ENCODE measurements around the gene RNF138. TPM values are rescaled to one million over a fixed set of nuclear protein-coding genes. Genes with fewer than 3 reads are reported as not detected.

RNF138 gene
- total and polyA plus RNA-seq, 2 of the 13 experiments (the other 11 are each of a cell fraction or from before 2014, with no cell fraction given): 14.6 to 33.6 TPM

DNA sequence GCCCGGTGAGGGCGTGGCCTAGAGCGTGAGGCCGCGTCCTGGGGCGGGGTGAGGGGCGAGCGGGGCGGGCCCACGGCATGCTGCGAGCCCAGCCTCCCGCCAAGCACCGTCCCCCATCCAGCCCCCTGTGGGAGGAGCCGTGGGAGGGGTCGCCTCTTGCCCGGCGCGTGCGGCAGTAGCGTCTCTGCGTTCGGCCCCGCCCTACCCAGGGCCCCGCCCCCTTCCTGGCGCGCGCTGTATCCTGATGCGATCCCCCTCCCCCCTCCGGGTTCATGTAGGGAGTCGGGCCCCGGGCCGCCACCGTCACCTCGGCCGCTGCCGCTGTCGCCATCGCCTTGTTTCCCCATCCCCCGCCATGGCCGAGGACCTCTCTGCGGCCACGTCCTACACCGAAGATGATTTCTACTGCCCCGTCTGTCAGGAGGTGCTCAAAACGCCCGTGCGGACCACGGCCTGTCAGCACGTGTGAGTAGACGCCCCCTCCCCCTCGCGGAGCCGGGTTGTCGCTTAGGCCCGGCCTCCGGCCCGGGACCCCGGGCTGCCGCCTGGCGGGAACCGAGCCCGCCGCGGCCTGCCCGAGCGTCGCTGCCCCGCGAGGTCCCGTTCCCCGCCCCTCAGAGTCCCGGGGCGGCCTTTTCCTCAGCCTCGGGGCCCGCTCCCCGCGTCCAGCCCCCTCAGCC is 888 bp downstream of the RNF138 start (continued):
- TF ChIP-seq, protein P1, sequence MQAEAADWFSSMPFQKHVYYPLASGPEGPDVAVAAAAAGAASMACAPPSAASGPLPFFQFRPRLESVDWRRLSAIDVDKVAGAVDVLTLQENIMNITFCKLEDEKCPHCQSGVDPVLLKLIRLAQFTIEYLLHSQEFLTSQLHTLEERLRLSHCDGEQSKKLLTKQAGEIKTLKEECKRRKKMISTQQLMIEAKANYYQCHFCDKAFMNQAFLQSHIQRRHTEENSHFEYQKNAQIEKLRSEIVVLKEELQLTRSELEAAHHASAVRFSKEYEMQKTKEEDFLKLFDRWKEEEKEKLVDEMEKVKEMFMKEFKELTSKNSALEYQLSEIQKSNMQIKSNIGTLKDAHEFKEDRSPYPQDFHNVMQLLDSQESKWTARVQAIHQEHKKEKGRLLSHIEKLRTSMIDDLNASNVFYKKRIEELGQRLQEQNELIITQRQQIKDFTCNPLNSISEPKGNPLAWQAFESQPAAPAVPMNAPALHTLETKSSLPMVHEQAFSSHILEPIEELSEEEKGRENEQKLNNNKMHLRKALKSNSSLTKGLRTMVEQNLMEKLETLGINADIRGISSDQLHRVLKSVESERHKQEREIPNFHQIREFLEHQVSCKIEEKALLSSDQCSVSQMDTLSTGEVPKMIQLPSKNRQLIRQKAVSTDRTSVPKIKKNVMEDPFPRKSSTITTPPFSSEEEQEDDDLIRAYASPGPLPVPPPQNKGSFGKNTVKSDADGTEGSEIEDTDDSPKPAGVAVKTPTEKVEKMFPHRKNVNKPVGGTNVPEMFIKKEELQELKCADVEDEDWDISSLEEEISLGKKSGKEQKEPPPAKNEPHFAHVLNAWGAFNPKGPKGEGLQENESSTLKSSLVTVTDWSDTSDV (CRISPR knock-in tag; IDR thresholded peaks at IDR 0.05): no peak
- TF ChIP-seq, protein P2, sequence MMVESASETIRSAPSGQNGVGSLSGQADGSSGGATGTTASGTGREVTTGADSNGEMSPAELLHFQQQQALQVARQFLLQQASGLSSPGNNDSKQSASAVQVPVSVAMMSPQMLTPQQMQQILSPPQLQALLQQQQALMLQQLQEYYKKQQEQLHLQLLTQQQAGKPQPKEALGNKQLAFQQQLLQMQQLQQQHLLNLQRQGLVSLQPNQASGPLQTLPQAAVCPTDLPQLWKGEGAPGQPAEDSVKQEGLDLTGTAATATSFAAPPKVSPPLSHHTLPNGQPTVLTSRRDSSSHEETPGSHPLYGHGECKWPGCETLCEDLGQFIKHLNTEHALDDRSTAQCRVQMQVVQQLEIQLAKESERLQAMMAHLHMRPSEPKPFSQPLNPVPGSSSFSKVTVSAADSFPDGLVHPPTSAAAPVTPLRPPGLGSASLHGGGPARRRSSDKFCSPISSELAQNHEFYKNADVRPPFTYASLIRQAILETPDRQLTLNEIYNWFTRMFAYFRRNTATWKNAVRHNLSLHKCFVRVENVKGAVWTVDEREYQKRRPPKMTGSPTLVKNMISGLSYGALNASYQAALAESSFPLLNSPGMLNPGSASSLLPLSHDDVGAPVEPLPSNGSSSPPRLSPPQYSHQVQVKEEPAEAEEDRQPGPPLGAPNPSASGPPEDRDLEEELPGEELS (CRISPR knock-in tag; IDR thresholded peaks at IDR 0.05): 0 out of 2 replicates have a peak, but pooled peaks have one; percentile 47
- peak; percentile 39; the same call in 1 of the 2 replicates for TF ChIP-seq ZSCAN21 (CRISPR knock-in tag; IDR thresholded peaks at IDR 0.05; ENCODE audit: borderline replicate concordance)
- no peak for TF ChIP-seq SMYD3 (CRISPR knock-in tag; IDR thresholded peaks at IDR 0.05)
- TF ChIP-seq GZF1 (CRISPR knock-in tag; IDR thresholded peaks at IDR 0.05): no peak
- no peak for TF ChIP-seq ZNF432 (CRISPR knock-in tag; IDR thresholded peaks at IDR 0.05; ENCODE audit: borderline replicate concordance)
- TF ChIP-seq ZFYVE20 (CRISPR knock-in tag; IDR thresholded peaks at IDR 0.05; ENCODE audit: borderline replicate concordance, low read depth): no peak
- peak; percentile 84 for TF ChIP-seq PHF8 (CRISPR knock-in tag; IDR thresholded peaks at IDR 0.05)
- TF ChIP-seq AGO2 (optimal IDR thresholded peaks at IDR 0.05; ENCODE audit: low read depth, low read length): peak; percentile 39
- peak; percentile 59; the same call in 1 of the 2 replicates for TF ChIP-seq ZNF776 (CRISPR knock-in tag; IDR thresholded peaks at IDR 0.05)
- TF ChIP-seq IRF1 (CRISPR knock-in tag; IDR thresholded peaks at IDR 0.05; ENCODE audit: low read depth): 0 out of 2 replicates have a peak, but pooled peaks have one; percentile 65
- no peak for TF ChIP-seq NR3C1 (CRISPR knock-in tag; IDR thresholded peaks at IDR 0.05)
- TF ChIP-seq ZNF33B (CRISPR knock-in tag; IDR thresholded peaks at IDR 0.05): no peak
- TF ChIP-seq HOXA3 (CRISPR knock-in tag; IDR thresholded peaks at IDR 0.05): peak; percentile 23; the same call in 1 of the 2 replicates
- peak; percentile 67 for TF ChIP-seq MAZ (IDR thresholded peaks at IDR 0.05; ENCODE audit: borderline replicate concordance, low read depth, low read length)
- peak; percentile 62; the same call in 1 of the 2 replicates for TF ChIP-seq MAZ (CRISPR knock-in tag; IDR thresholded peaks at IDR 0.05; ENCODE audit: low read depth)
- TF ChIP-seq THAP8 (CRISPR knock-in tag; IDR thresholded peaks at IDR 0.05; ENCODE audit: borderline replicate concordance): 0 out of 2 replicates have a peak, but pooled peaks have one; percentile 20
- TF ChIP-seq SAP130 (CRISPR knock-in tag; IDR thresholded peaks at IDR 0.05; ENCODE audit: low read depth): peak; percentile 65; the same call in 1 of the 2 replicates
- TF ChIP-seq, protein P3, sequence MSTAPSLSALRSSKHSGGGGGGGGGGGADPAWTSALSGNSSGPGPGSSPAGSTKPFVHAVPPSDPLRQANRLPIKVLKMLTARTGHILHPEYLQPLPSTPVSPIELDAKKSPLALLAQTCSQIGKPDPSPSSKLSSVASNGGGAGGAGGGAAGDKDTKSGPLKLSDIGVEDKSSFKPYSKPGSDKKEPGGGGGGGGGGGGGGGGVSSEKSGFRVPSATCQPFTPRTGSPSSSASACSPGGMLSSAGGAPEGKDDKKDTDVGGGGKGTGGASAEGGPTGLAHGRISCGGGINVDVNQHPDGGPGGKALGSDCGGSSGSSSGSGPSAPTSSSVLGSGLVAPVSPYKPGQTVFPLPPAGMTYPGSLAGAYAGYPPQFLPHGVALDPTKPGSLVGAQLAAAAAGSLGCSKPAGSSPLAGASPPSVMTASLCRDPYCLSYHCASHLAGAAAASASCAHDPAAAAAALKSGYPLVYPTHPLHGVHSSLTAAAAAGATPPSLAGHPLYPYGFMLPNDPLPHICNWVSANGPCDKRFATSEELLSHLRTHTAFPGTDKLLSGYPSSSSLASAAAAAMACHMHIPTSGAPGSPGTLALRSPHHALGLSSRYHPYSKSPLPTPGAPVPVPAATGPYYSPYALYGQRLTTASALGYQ (CRISPR knock-in tag; IDR thresholded peaks at IDR 0.05): no peak
- peak; percentile 18; the same call in 1 of the 2 replicates for TF ChIP-seq BRD4 (CRISPR knock-in tag; IDR thresholded peaks at IDR 0.05)
- TF ChIP-seq JUND (CRISPR knock-in tag; IDR thresholded peaks at IDR 0.05): no peak
